GM13976 (cell line): ENCODE results near the gene ZNF490.
"Not testable (repeated sequence)": the region's sequence is repeated elsewhere in the genome, so short reads cannot be mapped to it uniquely, and the experiment has no call there.

Source experiments
- DNase-seq: peaks from one replicate; pipeline ENCODE4 v3.0.0; 2012; ENCODE audit warnings: low spot score
- CTCF ChIP-seq: IDR thresholded peaks from 2 replicates; pipeline ENCODE4 v1.5.1; 2012; ENCODE audit warnings: borderline replicate concordance, mild to moderate bottlenecking; ENCODE audit not compliant: insufficient read depth; ENCODE audit errors: extremely low read depth, missing control alignments, control extremely low read depth
- in situ Hi-C: fragments of 300-500 bp; cut with MboI; formaldehyde crosslinking; loops from one replicate; pipeline ENCODE4 v1.12.0; 2022; ENCODE audit warnings: low sequenced_read_pairs, mixed read lengths, inconsistent platforms; ENCODE audit not compliant: unreplicated experiment

Gene ZNF490

GRCh38 chr19:12623361-12624031, 12.9 kb upstream of the ZNF490 start:
- DNase-seq, result no peak
- TF ChIP-seq CTCF, result no peak
- in situ Hi-C loops, result no loop called here

DNA sequence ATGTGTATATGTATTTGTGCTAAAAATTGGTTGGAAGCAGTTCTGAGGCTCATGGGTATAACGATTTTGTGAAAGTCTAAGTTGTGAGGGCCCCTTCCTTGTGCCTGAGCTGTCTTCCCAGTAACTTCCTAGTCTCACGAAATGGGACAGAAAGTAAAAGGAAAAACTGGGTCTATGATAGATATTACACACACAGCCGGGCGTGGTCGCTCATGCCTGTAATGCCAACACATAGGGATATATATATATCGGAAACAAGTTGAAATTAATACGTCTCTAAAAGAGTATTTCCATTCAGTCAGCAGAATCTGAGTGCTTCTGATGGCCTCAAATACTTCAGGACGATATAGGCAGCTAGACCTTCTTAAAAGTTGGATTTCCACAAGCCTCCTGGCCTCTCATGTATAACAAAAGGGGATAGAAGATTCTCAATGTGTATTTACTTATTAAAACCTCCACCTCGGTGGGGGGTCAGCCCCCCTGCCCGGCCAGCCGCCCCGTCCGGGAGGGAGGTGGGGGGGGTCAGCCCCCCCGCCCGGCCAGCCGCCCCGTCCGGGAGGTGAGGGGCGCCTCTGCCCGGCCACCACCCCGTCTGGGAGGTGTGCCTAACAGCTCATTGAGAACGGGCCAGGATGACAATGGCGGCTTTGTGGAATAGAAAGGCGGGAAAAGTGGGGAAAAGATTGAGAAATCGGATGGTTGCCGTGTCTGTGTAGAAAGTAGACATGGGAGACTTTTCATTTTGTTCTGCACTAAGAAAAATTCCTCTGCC, 10.8 kb upstream of the ZNF490 start:
- DNase-seq, in situ Hi-C loops: not testable (repeated sequence)

GRCh38 chr19:12617646-12618045, 7.0 kb upstream of the ZNF490 start:
- no peak for DNase-seq
- TF ChIP-seq CTCF, result no peak
- in situ Hi-C loops, result no loop called here

DNA sequence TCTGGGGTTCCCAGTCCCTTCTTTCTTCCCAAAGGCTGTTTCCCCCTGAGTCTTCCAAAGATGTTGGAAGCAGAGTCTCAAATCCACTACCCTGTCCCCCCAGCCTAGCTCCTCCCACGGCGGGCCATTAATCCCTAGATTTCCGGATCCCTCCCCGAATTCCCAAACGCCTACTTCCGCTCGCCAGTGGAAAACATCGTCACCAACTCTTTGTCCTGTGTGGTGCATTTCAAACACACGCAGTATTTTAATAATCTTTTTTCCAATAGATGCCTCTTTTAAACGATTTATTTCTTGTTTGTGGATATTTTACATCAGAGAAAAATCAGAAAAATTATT, 717 bp upstream of the ZNF490 start:
- no peak for DNase-seq
- in situ Hi-C loops, result no loop called here

GRCh38 chr19:12607631-12608030, 3.0 kb downstream of the ZNF490 start:
- DNase-seq, result no peak
- in situ Hi-C loops, result no loop called here
- TF ChIP-seq CTCF, result no peak

More for the DNA sequence above, 717 bp upstream of the ZNF490 start:
- no peak for TF ChIP-seq CTCF

GRCh38 chr19:12606796-12607195, 3.8 kb downstream of the ZNF490 start:
- DNase-seq, result no peak
- in situ Hi-C loops, result no loop called here

More at GRCh38 chr19:12606796-12607195, 3.8 kb downstream of the ZNF490 start:
- no peak for TF ChIP-seq CTCF
